Measurements from ENCODE around the gene FGFBP1.

GRCh38 chr4:15907430-15907829, 31.1 kb downstream of the FGFBP1 start:
- TF ChIP-seq POLR2AphosphoS5 (IDR thresholded peaks at IDR 0.05) = no peak
- no peak for TF ChIP-seq CTCF (IDR thresholded peaks at IDR 0.05)
- TF ChIP-seq POLR2A (IDR thresholded peaks at IDR 0.05) = no peak
- no peak for TF ChIP-seq EP300 (IDR thresholded peaks at IDR 0.05)

All from gastroesophageal sphincter (tissue), 3 donors.